Measurements from ENCODE around the gene SULT4A1.

DNA sequence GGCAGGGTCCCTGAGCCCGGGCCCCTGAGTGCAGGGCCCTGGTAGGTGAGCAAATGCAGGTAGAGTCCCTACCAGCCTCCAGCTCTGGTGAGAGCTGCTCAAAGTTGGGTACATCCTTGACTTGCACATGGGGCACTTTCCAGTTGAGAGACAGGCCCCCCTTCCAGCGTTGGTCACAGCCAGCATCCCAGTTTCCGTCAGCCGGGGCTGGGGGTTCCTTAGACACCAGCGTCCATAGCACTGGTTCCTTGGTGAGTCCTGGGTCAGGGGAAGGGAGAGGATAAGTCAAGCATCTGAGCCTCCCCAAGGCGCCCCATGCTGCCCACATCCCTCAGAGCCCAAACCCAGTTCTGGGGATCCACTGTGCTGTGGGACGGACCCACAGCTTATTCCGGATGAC, 23.9 kb upstream of the SULT4A1 start:
- TF ChIP-seq, protein P1, sequence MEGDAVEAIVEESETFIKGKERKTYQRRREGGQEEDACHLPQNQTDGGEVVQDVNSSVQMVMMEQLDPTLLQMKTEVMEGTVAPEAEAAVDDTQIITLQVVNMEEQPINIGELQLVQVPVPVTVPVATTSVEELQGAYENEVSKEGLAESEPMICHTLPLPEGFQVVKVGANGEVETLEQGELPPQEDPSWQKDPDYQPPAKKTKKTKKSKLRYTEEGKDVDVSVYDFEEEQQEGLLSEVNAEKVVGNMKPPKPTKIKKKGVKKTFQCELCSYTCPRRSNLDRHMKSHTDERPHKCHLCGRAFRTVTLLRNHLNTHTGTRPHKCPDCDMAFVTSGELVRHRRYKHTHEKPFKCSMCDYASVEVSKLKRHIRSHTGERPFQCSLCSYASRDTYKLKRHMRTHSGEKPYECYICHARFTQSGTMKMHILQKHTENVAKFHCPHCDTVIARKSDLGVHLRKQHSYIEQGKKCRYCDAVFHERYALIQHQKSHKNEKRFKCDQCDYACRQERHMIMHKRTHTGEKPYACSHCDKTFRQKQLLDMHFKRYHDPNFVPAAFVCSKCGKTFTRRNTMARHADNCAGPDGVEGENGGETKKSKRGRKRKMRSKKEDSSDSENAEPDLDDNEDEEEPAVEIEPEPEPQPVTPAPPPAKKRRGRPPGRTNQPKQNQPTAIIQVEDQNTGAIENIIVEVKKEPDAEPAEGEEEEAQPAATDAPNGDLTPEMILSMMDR (IDR thresholded peaks at IDR 0.05) = no peak
- TF ChIP-seq POLR2A (IDR thresholded peaks at IDR 0.05) = no peak

Data from thyroid gland (tissue), 4 donors.